Activated CD8-positive, alpha-beta memory T cell treated with anti-CD3 and anti-CD28 coated beads, Interleukin-2, amount 50 U/mL, for 24 hours (primary cell): Measurements from ENCODE around the gene FAM217B.

Experiments used
- DNase-seq: peaks from one replicate; pipeline ENCODE4 v3.0.0-alpha.2; 2020; ENCODE audit errors: extremely low read depth

The FAM217B gene

GRCh38 chr20:59976156-59976782 lies 36.1 kb downstream of the FAM217B start:
- no peak for DNase-seq

GRCh38 chr20:59977086-59977485 lies 36.9 kb downstream of the FAM217B start:
- no peak for DNase-seq

- no peak for DNase-seq
Observed at GRCh38 chr20:59983076-59983475, 42.9 kb downstream of the FAM217B start.

GRCh38 chr20:59984541-59984940 lies 44.4 kb downstream of the FAM217B start:
- no peak for DNase-seq

- no peak for DNase-seq
Observed at GRCh38 chr20:59985164-59985563, 45.0 kb downstream of the FAM217B start.

- no peak for DNase-seq
Observed at GRCh38 chr20:59985864-59986263, 45.7 kb downstream of the FAM217B start.

GRCh38 chr20:59987135-59987534 lies 46.9 kb downstream of the FAM217B start:
- DNase-seq = no peak

- DNase-seq = no peak
Observed at GRCh38 chr20:59988141-59988540, 48.0 kb downstream of the FAM217B start.

- no peak for DNase-seq
Observed at GRCh38 chr20:59992526-59993084, 52.4 kb downstream of the FAM217B start.

- no peak for DNase-seq
Observed at GRCh38 chr20:59993736-59994430, 53.7 kb downstream of the FAM217B start.

GRCh38 chr20:59994697-59995122 lies 54.5 kb downstream of the FAM217B start:
- DNase-seq = no peak

GRCh38 chr20:59996108-59996507 lies 55.9 kb downstream of the FAM217B start:
- no peak for DNase-seq

- no peak for DNase-seq
Observed at GRCh38 chr20:59997896-59998295, 57.7 kb downstream of the FAM217B start.
